HG03108 (cell line): ENCODE measurements around the gene PTBP1.
"Not testable (repeated sequence)": the region's sequence is repeated elsewhere in the genome, so short reads cannot be mapped to it uniquely, and the experiment has no call there.

Experiments used
- ATAC-seq: cut with Tn5 transposase; IDR thresholded peaks from one replicate; pipeline ENCODE4 v1.9.1; 2021; ENCODE audit warnings: moderate library complexity; ENCODE audit not compliant: unreplicated experiment

The PTBP1 gene

GRCh38 chr19:850979-851335, 53.7 kb downstream of the PTBP1 start:
- ATAC-seq = no peak

GRCh38 chr19:852136-853013, 55.1 kb downstream of the PTBP1 start, which contains the start of gene ELANE:
Gene ELANE, plus strand, starts transcription at chr19:852303. Its CDS starts 26 bp downstream, at chr19:852329.
- ATAC-seq = no peak

GRCh38 chr19:853014-853585, 55.8 kb downstream of the PTBP1 start:
- ATAC-seq = no peak

DNA sequence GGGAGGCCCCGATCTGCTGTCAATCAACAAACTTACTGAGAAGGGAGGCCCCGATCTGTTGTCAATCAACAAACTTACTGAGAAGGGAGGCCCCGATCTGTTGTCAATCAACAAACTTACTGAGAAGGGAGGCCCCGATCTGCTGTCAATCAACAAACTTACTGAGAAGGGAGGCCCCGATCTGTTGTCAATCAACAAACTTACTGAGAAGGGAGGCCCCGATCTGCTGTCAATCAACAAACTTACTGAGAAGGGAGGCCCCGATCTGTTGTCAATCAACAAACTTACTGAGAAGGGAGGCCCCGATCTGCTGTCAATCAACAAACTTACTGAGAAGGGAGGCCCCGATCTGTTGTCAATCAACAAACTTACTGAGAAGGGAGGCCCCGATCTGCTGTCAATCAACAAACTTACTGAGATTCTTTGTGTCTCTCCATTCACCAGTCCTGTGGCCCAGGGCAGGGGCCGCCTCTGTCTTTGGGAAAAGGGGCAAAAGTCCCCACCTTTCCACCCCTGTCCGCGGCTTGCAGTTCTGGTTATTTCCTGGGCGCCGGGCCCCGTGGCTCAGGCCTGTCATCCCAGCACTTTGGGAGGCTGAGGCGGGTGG, 56.5 kb downstream of the PTBP1 start:
- ATAC-seq = not testable (repeated sequence)

DNA sequence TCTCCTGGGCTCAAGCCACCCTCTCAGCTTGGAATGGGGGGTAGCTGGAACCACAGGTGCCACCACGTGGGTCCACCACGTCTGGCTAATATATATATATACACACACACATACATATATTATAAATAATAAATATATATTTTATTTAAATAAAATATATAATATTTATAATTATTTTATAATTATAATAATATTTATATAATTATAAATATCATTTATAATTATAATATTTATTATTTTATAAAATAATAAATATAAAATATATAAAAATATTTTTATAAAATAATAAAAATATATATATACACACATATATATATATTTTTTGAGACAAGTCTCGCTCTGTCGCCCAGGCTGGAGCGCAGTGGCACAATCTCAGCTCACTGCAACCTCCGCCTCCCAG, 57.3 kb downstream of the PTBP1 start:
- ATAC-seq = no peak

DNA sequence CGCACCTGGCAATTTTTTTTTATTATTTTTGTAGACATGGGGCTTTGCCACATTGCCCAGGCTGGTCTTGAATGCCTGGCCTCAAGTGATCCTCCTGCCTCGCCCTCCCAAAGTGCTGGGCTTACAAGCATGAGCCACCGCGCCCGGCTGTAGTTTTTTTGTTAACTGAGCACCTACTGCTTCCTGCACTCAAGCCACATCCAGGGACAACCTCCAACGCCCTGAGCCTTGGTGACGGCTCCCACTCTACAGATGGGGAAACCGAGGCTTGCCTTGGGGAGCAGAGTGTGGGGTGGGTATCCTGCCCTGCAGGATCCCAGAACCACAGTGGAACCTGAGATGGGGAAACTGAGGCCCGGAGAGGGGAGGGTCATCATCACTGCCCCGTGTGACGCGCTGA, 57.9 kb downstream of the PTBP1 start:
- no peak for ATAC-seq

GRCh38 chr19:855566-856120, 58.4 kb downstream of the PTBP1 start:
- ATAC-seq = no peak

- ATAC-seq = no peak
These were observed 61.0 kb downstream of the PTBP1 start for GRCh38 chr19:858284-858683.

- no peak for ATAC-seq
These were observed 61.9 kb downstream of the PTBP1 start, which contains the start of gene CFD for GRCh38 chr19:858868-859843. Gene CFD, plus strand, starts transcription at chr19:859664. Its CDS starts 26 bp downstream, at chr19:859690.

- ATAC-seq = no peak
These were observed 64.0 kb downstream of the PTBP1 start for GRCh38 chr19:861141-861755.
